B cell (primary cell): ENCODE data around the gene MT4. TPM values are rescaled to one million over a fixed set of nuclear protein-coding genes. Genes with fewer than 3 reads are reported as not detected.

Source experiments
- ATAC-seq: fragments of 200-7000 bp; cut with Tn5 transposase; one replicate; pipeline ENCODE4 v1.10.0; 2021; ENCODE audit warnings: low read depth, mild to moderate bottlenecking, moderate number of reproducible peaks, moderate library complexity
- CTCF ChIA-PET: fragments of 350-600 bp; sonication (Branson Sonifier 250); formaldehyde crosslinking; loops from one replicate; lab custom pipeline; 2021; ENCODE audit warnings: antibody characterized with exemption, inconsistent platforms; lab: Charles Lee
- POLR2A ChIA-PET: fragments of 350-600 bp; sonication (Branson Sonifier 250); formaldehyde crosslinking; loops from one replicate; lab custom pipeline; 2021; ENCODE audit warnings: antibody characterized with exemption; lab: Charles Lee
- DNase-seq: peaks from one replicate; pipeline ENCODE4 v3.0.0; 2013
- H2AFZ ChIP-seq: 2 replicates; pipeline ENCODE4 v1.6.1; 2012; ENCODE audit warnings: mild to moderate bottlenecking, low read depth, low read length; ENCODE audit not compliant: insufficient read depth, poor library complexity, severe bottlenecking
- H3K27ac ChIP-seq, 2 donors: 1 replicate in 1 of 2; 2 replicates in 1 of 2; pipeline ENCODE4 v1.5.1; 2012 to 2013; ENCODE audit warnings: low read length in 2 of 2, mild to moderate bottlenecking in 2 of 2, moderate library complexity in 1 of 2
- H3K27me3 ChIP-seq, 4 experiments: fragments of 200-600 bp in 1 of 4; sonication (generic) in 1 of 4; replicated peaks in 1 of 4; 1 replicate in 2 of 4; 2 replicates in 2 of 4; pipeline versions ENCODE4 v1.6.1 to v1.7.0; 2013 to 2016; ENCODE audit warnings: low read length in 3 of 4, mild to moderate bottlenecking in 2 of 4, mixed read lengths in 1 of 4, moderate library complexity in 1 of 4; ENCODE audit not compliant: insufficient read depth in 4 of 4, control insufficient read depth in 3 of 4; ENCODE audit errors: control extremely low read depth in 1 of 4
- H3K36me3 ChIP-seq, 2 experiments: replicated peaks in 1 of 2; 1 replicate in 1 of 2; 2 replicates in 1 of 2; pipeline versions ENCODE4 v1.6.1 to v1.7.1; 2013; ENCODE audit warnings: low read length in 1 of 2; ENCODE audit not compliant: insufficient read depth in 2 of 2, control insufficient read depth in 1 of 2; ENCODE audit errors: control extremely low read depth in 1 of 2, extremely low read depth in 1 of 2
- H3K4me1 ChIP-seq, 2 donors: fragments of 200-600 bp in 1 of 2; sonication (generic) in 1 of 2; 1 replicate in 1 of 2; 2 replicates in 1 of 2; pipeline versions ENCODE4 v1.5.1 to v1.6.1; 2013 to 2017; ENCODE audit warnings: low read length in 2 of 2; ENCODE audit not compliant: control insufficient read depth in 2 of 2, insufficient read depth in 2 of 2
- H3K4me2 ChIP-seq: replicated peaks from 2 replicates; pipeline ENCODE3; 2012; ENCODE audit warnings: mild to moderate bottlenecking, low read depth, low read length; ENCODE audit not compliant: poor library complexity, severe bottlenecking
- H3K4me3 ChIP-seq, 5 experiments: fragments of 200-600 bp in 1 of 5; sonication (generic) in 1 of 5; 1 replicate in 3 of 5; 2 replicates in 2 of 5; pipeline versions ENCODE4 v1.5.1 to v1.7.0; 2011 to 2016; ENCODE audit warnings: low read length in 4 of 5, mild to moderate bottlenecking in 4 of 5, low read depth in 2 of 5, control low read depth in 1 of 5, moderate library complexity in 1 of 5; ENCODE audit not compliant: insufficient read depth in 1 of 5; ENCODE audit errors: control extremely low read depth in 1 of 5, extremely low read depth in 1 of 5
- H3K79me2 ChIP-seq: fragments of 200-600 bp; sonication (generic); one replicate; pipeline ENCODE4 v1.6.0; 2016; ENCODE audit warnings: low read length; ENCODE audit not compliant: control insufficient read depth, insufficient read depth
- H3K9ac ChIP-seq: fragments of 200-600 bp; sonication (generic); 2 replicates; pipeline ENCODE4 v1.6.1; 2017; ENCODE audit warnings: mild to moderate bottlenecking, low read length, moderate library complexity
- H3K9me3 ChIP-seq, 3 donors: one replicate each; pipeline versions ENCODE4 v1.6.1 to v1.7.1; 2013; ENCODE audit warnings: low read length in 2 of 3; ENCODE audit not compliant: control insufficient read depth in 2 of 3, insufficient read depth in 1 of 3; ENCODE audit errors: control extremely low read depth in 1 of 3
- H4K20me1 ChIP-seq: 2 replicates; pipeline ENCODE4 v1.6.0; 2012; ENCODE audit warnings: mild to moderate bottlenecking, low read length; ENCODE audit not compliant: insufficient read depth, control insufficient read depth, poor library complexity, severe bottlenecking
- H3K27ac Mint-ChIP-seq: one replicate; pipeline ENCODE4 v1.8.0; 2021; ENCODE audit warnings: mixed read lengths
- H3K27me3 Mint-ChIP-seq: one replicate; pipeline ENCODE4 v1.8.0; 2021; ENCODE audit warnings: mixed read lengths
- H3K4me1 Mint-ChIP-seq: one replicate; pipeline ENCODE4 v1.8.0; 2021; ENCODE audit warnings: mixed read lengths
- H3K4me3 Mint-ChIP-seq: one replicate; pipeline ENCODE4 v1.8.0; 2021; ENCODE audit warnings: mixed read lengths
- H3K9me3 Mint-ChIP-seq: one replicate; pipeline ENCODE4 v1.8.0; 2022; ENCODE audit warnings: mixed read lengths; ENCODE audit not compliant: insufficient read depth
- EZH2 ChIP-seq: IDR thresholded peaks from 2 replicates; pipeline ENCODE4 v1.6.1; 2012; ENCODE audit warnings: borderline replicate concordance, low read depth, mild to moderate bottlenecking, moderate library complexity, low read length; ENCODE audit not compliant: insufficient read depth, poor library complexity, severe bottlenecking
- WGBS: methylation state at CpG from one replicate; pipeline ENCODE4 v1.1.5; 2013; ENCODE audit warnings: missing lambda C conversion rate; ENCODE audit not compliant: insufficient coverage; 5-methylcytosine and 5-hydroxymethylcytosine counted together
- intact Hi-C: fragments of 100-400 bp; cut with micrococcal nuclease; formaldehyde crosslinking; loops from one replicate; pipeline ENCODE4 v1.10.0; 2022
- polyA plus RNA-seq: library from polyadenylated mRNA; depleted of rRNA; stranded (reverse); fragments of >200 nt; gene quantifications from 2 replicates; pipeline ENCODE4 v1.2.3, GENCODE V29; 2012
- total RNA-seq, 2 donors: library from RNA; stranded (reverse); fragments of 120-200 nt in 1 of 2; gene quantifications; 1 replicate in 1 of 2; 2 replicates in 1 of 2; pipeline versions ENCODE4 v1.2.3 to v1.2.4, GENCODE V29; 2013 to 2022
- TF ChIP-seq, protein P1 (sequence below): fragments of 200-600 bp; IDR thresholded peaks from one replicate; pipeline ENCODE4 v1.8.0; 2022; ENCODE audit warnings: antibody characterized with exemption, mild to moderate bottlenecking

The MT4 gene
- total and polyA plus RNA-seq, 2 donors (not counting 1 experiment from before 2014, with no cell fraction given) = not detected

DNA sequence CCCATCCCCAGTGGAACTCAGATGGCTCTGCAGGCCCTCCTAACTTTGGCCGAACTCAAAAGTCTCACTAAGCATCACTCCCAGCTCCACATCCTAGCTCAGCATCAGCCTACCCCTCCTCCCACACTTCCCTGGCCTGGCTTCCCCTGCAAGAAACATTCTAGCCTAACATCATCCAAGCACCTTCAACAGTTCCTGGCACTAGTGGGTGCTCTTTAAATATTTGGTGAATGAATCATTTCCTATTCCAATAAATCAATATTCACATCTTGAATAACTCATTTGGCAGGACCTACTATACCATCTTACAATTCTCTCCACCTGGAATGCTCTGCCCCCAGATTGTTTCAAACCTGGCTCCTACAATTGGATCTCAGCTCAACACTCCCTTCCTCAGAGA, 34.0 kb upstream of the MT4 start:
- intact Hi-C loops = no loop called here
- no peak for TF ChIP-seq EZH2
- TF ChIP-seq, protein P1, sequence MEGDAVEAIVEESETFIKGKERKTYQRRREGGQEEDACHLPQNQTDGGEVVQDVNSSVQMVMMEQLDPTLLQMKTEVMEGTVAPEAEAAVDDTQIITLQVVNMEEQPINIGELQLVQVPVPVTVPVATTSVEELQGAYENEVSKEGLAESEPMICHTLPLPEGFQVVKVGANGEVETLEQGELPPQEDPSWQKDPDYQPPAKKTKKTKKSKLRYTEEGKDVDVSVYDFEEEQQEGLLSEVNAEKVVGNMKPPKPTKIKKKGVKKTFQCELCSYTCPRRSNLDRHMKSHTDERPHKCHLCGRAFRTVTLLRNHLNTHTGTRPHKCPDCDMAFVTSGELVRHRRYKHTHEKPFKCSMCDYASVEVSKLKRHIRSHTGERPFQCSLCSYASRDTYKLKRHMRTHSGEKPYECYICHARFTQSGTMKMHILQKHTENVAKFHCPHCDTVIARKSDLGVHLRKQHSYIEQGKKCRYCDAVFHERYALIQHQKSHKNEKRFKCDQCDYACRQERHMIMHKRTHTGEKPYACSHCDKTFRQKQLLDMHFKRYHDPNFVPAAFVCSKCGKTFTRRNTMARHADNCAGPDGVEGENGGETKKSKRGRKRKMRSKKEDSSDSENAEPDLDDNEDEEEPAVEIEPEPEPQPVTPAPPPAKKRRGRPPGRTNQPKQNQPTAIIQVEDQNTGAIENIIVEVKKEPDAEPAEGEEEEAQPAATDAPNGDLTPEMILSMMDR = no peak
- Histone ChIP-seq H2AFZ (no peak overlapping the region), H3K36me3 (no peaks in the 10 kb centered on the region), H4K20me1 (no peaks in the 10 kb centered on the region), H3K4me2 (no peak overlapping the region), H3K79me2 (no peaks in the 10 kb centered on the region), H3K27me3 (peaks cover 0 to 10% (median 2%) of the 10 kb centered on the region in 4 experiments), H3K4me3 (no peak overlapping the region), H3K4me1 (no peaks in the 10 kb centered on the region), H3K9ac (no peak overlapping the region), H3K9me3 (no peaks in the 10 kb centered on the region), H3K27ac (no peak overlapping the region)
- Mint-ChIP-seq H3K4me3 (no peak overlapping the region), H3K27ac (no peak overlapping the region), H3K9me3 (no peaks in the 10 kb centered on the region), H3K27me3 (peaks cover 40% of the 10 kb centered on the region), H3K4me1 (no peaks in the 10 kb centered on the region)
- ChIA-PET POLR2A (no interaction called here), CTCF (interaction anchor here (1.8 kb wide), 1 partner anchor 18 kb away, joined by 5 read pairs; no protein-coding TSS in a partner anchor)
- WGBS = 100% methylated on average over 1 of the region's 1 CpG
- ATAC-seq = no peak
- DNase-seq = no peak

GRCh38 chr16:56532714-56533113, 32.2 kb upstream of the MT4 start:
- intact Hi-C loops = no loop called here
- TF ChIP-seq, protein P1 = no peak
- TF ChIP-seq EZH2 = no peak
- H3K36me3 ChIP-seq = no peaks in the 10 kb centered on the region
- no peak overlapping the region for H3K27ac ChIP-seq
- 86% methylated on average over 4 of the region's 4 CpGs for WGBS
- H3K27me3 ChIP-seq = peaks cover 0 to 14% (median 4%) of the 10 kb centered on the region in 4 experiments
- POLR2A ChIA-PET = no interaction called here
- no peak overlapping the region for H3K4me3 ChIP-seq
- Mint-ChIP-seq H3K27ac (no peak overlapping the region), H3K9me3 (no peaks in the 10 kb centered on the region), H3K4me1 (no peaks in the 10 kb centered on the region), H3K27me3 (peaks cover 42% of the 10 kb centered on the region), H3K4me3 (no peak overlapping the region)
- no peaks in the 10 kb centered on the region for H3K4me1 ChIP-seq
- ATAC-seq = no peak
- CTCF ChIA-PET = interaction anchor here (1.2 kb wide), 1 partner anchor 169 kb away, joined by 4 read pairs; no protein-coding TSS in a partner anchor
- no peaks in the 10 kb centered on the region for H3K79me2 ChIP-seq
- no peak overlapping the region for H2AFZ ChIP-seq
- no peak for DNase-seq
- H3K9ac ChIP-seq = no peak overlapping the region
- H3K4me2 ChIP-seq = no peak overlapping the region
- no peaks in the 10 kb centered on the region for H4K20me1 ChIP-seq
- no peaks in the 10 kb centered on the region for H3K9me3 ChIP-seq
